Stimulated activated naive CD8-positive, alpha-beta T cell treated with anti-CD3 and anti-CD28 coated beads, Interleukin-15, Interleukin-2, amounts not matched to agents 100 ng/mL and 50 ng/mL, for 24 hours (primary cell): ENCODE results near the gene DENR.
A peak's percentile ranks its signal among the peaks of the same experiment; 100 is the strongest.
"Not testable (repeated sequence)": the region's sequence is repeated elsewhere in the genome, so short reads cannot be mapped to it uniquely, and the experiment has no call there.

ENCODE experiments used
- H3K27ac Mint-ChIP-seq: one replicate; pipeline ENCODE4 v1.8.0; 2021; ENCODE audit warnings: mild to moderate bottlenecking, mixed read lengths
- H3K27me3 Mint-ChIP-seq: one replicate; pipeline ENCODE4 v1.8.0; 2021; ENCODE audit warnings: mixed read lengths
- H3K36me3 Mint-ChIP-seq: one replicate; pipeline ENCODE4 v1.8.0; 2021; ENCODE audit warnings: low read depth, mixed read lengths
- H3K4me1 Mint-ChIP-seq: one replicate; pipeline ENCODE4 v1.8.0; 2021; ENCODE audit warnings: low read depth, mixed read lengths
- H3K4me3 Mint-ChIP-seq: one replicate; pipeline ENCODE4 v1.8.0; 2021; ENCODE audit warnings: mild to moderate bottlenecking, mixed read lengths
- H3K9me3 Mint-ChIP-seq: one replicate; pipeline ENCODE4 v1.8.0; 2021; ENCODE audit warnings: mixed read lengths

The DENR gene

GRCh38 chr12:122752464-122753318, at the start of gene DENR:
TSS of gene DENR (plus strand) at chr12:122752824. CDS start at chr12:122753702, 878 bp downstream.
- H3K36me3 Mint-ChIP-seq: peaks cover 44% of the 10 kb centered on the region
- peaks cover 56% of the 10 kb centered on the region for H3K4me1 Mint-ChIP-seq
- no peaks in the 10 kb centered on the region for H3K27me3 Mint-ChIP-seq
- H3K27ac Mint-ChIP-seq: peak within 1 kb of the TSS; percentile 98
- H3K9me3 Mint-ChIP-seq: no peaks in the 10 kb centered on the region
- peak within 1 kb of the TSS; percentile 96 for H3K4me3 Mint-ChIP-seq

- not testable (repeated sequence) for H3K4me1 Mint-ChIP-seq, H3K4me3 Mint-ChIP-seq, H3K27me3 Mint-ChIP-seq, H3K36me3 Mint-ChIP-seq, H3K9me3 Mint-ChIP-seq, H3K27ac Mint-ChIP-seq
Measured at GRCh38 chr12:122702890-122703611, 49.6 kb upstream of the DENR start, which contains the start of gene HCAR2. TSS of gene HCAR2 (minus strand) at chr12:122703357. CDS start at chr12:122703283, 74 bp downstream.

GRCh38 chr12:122703841-122704240, 48.8 kb upstream of the DENR start:
- H3K36me3 Mint-ChIP-seq, H3K4me1 Mint-ChIP-seq, H3K9me3 Mint-ChIP-seq, H3K27me3 Mint-ChIP-seq, H3K27ac Mint-ChIP-seq, H3K4me3 Mint-ChIP-seq: not testable (repeated sequence)

GRCh38 chr12:122709287-122709686, 43.3 kb upstream of the DENR start:
- H3K27me3 Mint-ChIP-seq, H3K4me1 Mint-ChIP-seq, H3K4me3 Mint-ChIP-seq, H3K36me3 Mint-ChIP-seq, H3K9me3 Mint-ChIP-seq, H3K27ac Mint-ChIP-seq: not testable (repeated sequence)

DNA sequence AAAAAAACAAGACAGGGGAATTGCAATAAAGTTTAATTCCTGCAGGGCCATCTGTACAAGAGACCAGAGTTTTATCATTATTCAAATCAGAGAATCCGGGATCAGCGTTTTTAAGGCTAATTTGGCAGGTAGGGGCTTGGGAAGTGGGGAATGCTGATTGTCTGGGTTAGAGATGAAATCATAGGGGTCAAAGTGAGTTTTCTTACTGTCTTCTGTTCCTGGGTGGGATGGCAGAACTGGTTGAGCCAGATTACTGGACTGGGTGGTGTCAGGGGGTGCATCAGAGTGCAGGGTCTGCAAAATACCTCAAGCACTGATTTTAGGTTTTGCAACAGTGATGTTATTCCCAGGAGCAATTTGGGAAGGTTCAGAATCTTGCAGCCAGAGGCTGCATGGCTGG, 42.3 kb upstream of the DENR start:
- H3K4me1 Mint-ChIP-seq, H3K9me3 Mint-ChIP-seq, H3K36me3 Mint-ChIP-seq, H3K27me3 Mint-ChIP-seq, H3K4me3 Mint-ChIP-seq, H3K27ac Mint-ChIP-seq: not testable (repeated sequence)

DNA sequence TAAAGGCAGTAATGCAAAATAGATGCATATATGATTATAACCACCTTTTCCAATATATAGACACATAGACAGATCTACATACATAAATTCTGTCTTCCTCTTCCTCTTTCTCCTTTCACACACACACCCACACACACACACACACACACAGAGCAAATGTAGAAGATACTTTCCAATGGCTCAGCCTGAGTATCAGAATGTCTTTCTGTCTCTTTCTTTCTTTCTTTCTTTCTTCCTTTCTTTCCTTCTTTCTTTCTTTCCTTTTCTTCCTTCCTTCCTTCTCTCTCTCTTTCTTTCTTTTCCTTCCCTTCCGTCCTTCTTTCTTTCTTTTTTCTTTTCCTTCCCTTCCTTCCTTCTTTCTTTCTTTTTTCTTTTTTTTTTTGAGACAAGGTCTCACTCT, 41.4 kb upstream of the DENR start:
- H3K27me3 Mint-ChIP-seq, H3K4me1 Mint-ChIP-seq, H3K9me3 Mint-ChIP-seq, H3K4me3 Mint-ChIP-seq, H3K36me3 Mint-ChIP-seq, H3K27ac Mint-ChIP-seq: not testable (repeated sequence)

DNA sequence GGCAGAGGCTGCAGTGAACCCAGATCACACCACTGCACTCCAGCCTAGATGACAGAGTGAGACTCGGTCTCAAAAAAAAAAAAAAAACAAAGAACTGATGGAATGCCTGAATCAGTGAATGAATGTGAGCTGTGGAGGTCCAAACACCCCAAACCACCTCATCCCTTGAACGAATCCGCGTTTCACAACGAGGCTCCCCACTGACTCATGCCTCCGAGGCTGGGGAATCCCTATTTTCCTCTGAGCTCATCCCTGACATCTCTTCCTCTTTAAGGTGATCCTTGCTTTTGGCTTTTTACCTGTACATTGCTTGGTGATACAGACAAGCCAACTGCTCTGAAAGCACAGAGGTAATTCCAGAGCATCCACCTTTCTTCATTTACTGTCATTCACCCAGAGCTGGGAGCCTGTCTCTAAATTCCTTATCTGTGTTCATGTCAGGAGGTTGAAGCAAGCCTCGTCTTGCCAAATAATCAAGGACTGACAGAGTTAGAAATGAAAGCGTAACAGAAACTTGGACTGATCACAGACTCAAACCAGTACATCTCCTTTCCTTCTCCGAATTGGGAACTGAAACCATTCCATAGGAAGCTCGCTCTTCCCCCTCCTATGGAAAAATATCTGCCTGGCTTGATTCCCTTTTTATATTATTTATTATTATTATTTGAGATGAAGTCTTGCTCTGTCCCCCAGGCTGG, 39.0 kb upstream of the DENR start:
- not testable (repeated sequence) for H3K4me3 Mint-ChIP-seq, H3K36me3 Mint-ChIP-seq, H3K4me1 Mint-ChIP-seq, H3K27ac Mint-ChIP-seq, H3K9me3 Mint-ChIP-seq, H3K27me3 Mint-ChIP-seq

DNA sequence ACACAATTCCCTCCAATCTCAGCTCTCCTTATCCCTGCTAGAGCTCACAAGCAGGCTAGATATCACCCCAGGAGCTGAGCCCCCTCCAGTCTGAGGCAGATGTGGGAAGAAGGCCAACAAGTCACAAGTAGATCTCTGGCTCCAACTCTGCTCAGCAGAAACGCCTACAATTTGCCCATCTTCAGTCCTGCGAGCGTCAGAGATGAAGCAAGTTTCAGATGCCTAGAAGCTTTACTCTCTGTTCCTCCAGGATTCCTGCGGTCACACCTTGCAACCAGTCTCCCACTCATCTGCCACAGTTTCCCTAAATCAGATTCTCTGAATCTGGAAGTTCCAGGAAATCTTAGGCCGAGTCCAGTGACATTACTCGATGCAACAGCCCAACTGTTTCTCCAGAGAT, 37.4 kb upstream of the DENR start:
- not testable (repeated sequence) for H3K27ac Mint-ChIP-seq, H3K27me3 Mint-ChIP-seq, H3K36me3 Mint-ChIP-seq, H3K4me1 Mint-ChIP-seq, H3K4me3 Mint-ChIP-seq, H3K9me3 Mint-ChIP-seq

DNA sequence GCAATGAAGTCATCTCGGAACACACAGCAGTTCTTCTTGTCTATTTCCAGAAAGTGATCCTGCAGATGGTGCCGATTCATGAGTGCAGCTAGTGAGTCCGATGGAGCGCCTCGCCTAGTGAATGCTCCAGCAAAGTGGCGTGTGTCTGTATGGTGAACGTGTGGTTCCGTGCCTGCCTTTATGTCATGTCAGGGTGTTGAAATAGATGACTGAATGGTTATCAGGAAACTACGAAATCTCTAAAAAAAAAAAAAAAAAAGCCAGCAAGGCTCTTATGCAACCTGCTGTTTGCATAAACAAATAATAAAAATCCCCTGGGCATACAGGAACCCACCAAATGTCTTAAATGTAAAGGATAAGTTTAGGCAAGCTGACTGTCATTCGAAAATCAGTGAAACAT, 36.0 kb upstream of the DENR start, which contains the start of gene HCAR3:
Gene HCAR3, minus strand, starts transcription at position 154 of the 400 bp plus-strand sequence. Its CDS starts 74 bp downstream, at position 80.
- H3K4me1 Mint-ChIP-seq: peaks cover 16% of the 10 kb centered on the region
- not testable (repeated sequence) for H3K27me3 Mint-ChIP-seq, H3K27ac Mint-ChIP-seq, H3K9me3 Mint-ChIP-seq, H3K4me3 Mint-ChIP-seq, H3K36me3 Mint-ChIP-seq

DNA sequence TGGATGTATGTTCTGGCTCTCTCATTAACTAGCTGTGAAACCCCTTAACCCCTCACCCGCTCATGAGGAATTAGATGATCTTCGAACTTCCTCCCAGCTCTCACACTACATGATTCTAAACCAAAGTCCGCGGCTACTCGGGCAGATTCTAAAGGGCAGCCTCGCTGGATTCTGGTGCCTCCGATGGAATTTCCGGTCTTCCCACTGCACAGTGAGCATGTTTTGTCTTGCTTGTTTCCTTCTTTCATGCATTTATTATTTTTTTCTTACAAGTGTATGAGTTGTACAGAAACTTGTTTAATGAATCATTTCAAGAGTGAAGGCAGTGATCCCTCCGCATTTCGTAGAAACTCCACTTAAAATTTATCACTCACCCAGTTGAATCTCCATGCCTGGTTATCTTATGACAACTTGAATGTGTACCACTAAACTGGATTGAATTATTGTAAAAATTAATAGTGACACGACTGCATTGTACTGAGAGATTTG, 31.5 kb upstream of the DENR start:
- Mint-ChIP-seq H3K4me1 (peaks cover 39% of the 10 kb centered on the region), H3K36me3 (no peaks in the 10 kb centered on the region), H3K4me3 (peak overlapping the region; percentile 35), H3K27ac (peak overlapping the region; percentile 74), H3K9me3 (no peaks in the 10 kb centered on the region), H3K27me3 (no peaks in the 10 kb centered on the region)

- no peaks in the 10 kb centered on the region for H3K36me3 Mint-ChIP-seq
- H3K27me3 Mint-ChIP-seq: no peaks in the 10 kb centered on the region
- H3K4me1 Mint-ChIP-seq: peaks cover 44% of the 10 kb centered on the region
- no peaks in the 10 kb centered on the region for H3K9me3 Mint-ChIP-seq
- H3K27ac Mint-ChIP-seq: peak overlapping the region; percentile 3
- no peak overlapping the region for H3K4me3 Mint-ChIP-seq
Measured at GRCh38 chr12:122722387-122722786, 30.2 kb upstream of the DENR start.

- Mint-ChIP-seq H3K36me3 (no peaks in the 10 kb centered on the region), H3K4me1 (peaks cover 52% of the 10 kb centered on the region), H3K9me3 (no peaks in the 10 kb centered on the region), H3K27ac (no peak overlapping the region), H3K4me3 (no peak overlapping the region), H3K27me3 (no peaks in the 10 kb centered on the region)
Measured at GRCh38 chr12:122724641-122725243, 27.9 kb upstream of the DENR start.

DNA sequence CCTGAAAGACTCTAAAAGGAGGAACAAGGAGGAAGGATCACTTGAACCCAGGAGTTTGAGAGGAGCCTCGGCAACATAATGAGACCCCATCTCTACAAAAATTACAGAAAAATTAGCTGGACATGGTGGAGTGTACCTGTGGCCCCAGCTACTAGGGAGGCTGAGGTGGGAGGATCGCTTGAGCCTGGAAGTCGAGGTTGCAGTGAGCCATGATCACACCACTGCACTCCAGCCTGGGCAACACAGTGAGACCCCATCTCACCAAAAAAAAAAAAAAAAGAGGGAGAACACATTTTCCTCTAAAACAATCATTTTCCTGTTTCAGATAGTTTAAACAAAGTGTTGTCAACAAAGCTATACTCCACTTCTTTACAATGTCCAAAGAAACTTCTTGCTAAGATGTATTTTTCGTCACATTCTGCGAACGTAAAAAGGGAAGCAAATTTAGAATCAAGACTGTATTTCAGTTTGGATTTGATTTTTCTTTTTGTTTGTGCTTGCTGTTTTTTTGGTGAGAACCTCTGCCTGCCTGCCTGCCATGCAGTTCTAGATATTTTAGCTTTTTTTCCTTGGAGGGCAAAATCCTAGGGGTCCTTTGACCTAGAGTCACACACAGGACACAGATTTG, 27.1 kb upstream of the DENR start:
- H3K4me1 Mint-ChIP-seq: peaks cover 55% of the 10 kb centered on the region
- peak overlapping the region; percentile 10 for H3K4me3 Mint-ChIP-seq
- H3K27ac Mint-ChIP-seq: peak overlapping the region; percentile 60
- H3K36me3 Mint-ChIP-seq: no peaks in the 10 kb centered on the region
- no peaks in the 10 kb centered on the region for H3K27me3 Mint-ChIP-seq
- no peaks in the 10 kb centered on the region for H3K9me3 Mint-ChIP-seq

DNA sequence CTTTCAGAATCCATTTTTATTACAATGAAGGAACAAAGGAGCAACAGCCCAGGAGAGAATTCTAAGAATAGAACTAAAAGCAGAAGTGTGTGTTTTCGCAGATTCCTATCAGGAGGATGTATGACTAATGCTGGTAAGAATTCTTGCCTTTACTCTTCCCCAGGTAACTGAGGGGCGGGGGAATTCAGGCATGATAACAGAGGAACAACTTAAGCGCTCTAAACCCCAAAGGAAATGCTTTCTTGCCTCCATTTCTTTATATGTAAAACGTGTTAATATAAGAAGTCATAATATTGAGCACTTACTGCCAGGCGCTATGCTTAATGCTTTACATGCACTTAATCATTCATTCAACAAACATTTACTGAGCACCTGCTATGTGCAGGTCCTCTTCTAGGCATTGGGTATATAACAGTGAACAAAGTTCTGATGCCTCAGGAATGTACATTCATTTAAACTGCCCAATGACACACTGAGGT, 26.5 kb upstream of the DENR start:
- peak overlapping the region; percentile 60 for H3K27ac Mint-ChIP-seq
- H3K27me3 Mint-ChIP-seq: no peaks in the 10 kb centered on the region
- peaks cover 54% of the 10 kb centered on the region for H3K4me1 Mint-ChIP-seq
- no peaks in the 10 kb centered on the region for H3K36me3 Mint-ChIP-seq
- peak overlapping the region; percentile 10 for H3K4me3 Mint-ChIP-seq
- no peaks in the 10 kb centered on the region for H3K9me3 Mint-ChIP-seq
